ENCODE measurements around the gene ADAMTS2.

DNA sequence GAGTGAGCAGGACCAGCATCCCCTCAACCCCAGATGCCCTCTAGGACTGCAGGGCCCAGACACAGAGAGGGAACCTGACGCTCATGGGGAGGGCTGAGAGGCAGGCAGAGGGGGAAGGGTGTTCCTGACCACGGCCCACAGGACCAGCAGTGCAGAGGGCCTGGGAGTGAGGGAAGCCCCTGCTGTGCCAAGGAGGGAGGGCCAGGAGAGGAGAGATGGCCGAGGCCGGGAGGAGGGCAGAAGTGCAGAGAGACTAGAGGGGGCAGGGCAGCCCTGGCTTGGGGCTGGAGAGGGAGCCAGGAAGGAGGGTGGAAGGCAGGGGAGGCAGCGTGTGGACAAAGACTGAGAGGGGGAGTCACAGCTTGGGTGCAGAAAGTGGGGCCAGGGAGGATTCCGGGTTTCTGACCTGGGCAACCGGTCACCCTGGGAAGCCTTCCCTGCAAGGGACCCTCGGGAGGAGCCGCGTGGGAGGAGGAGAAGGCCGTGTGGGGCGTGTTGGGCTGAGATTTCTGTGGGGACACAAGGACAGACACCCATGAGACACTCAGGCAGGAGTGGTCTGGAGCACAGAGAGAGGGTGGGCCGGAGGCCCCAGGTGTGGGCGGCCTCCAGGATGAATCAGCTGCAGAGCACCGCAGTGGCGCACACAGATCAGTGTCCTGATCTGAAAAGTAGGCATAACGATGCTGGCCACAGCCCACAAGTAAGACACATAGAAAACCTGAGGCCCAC, 117.5 kb downstream of the ADAMTS2 start:
- TF ChIP-seq, protein P1, sequence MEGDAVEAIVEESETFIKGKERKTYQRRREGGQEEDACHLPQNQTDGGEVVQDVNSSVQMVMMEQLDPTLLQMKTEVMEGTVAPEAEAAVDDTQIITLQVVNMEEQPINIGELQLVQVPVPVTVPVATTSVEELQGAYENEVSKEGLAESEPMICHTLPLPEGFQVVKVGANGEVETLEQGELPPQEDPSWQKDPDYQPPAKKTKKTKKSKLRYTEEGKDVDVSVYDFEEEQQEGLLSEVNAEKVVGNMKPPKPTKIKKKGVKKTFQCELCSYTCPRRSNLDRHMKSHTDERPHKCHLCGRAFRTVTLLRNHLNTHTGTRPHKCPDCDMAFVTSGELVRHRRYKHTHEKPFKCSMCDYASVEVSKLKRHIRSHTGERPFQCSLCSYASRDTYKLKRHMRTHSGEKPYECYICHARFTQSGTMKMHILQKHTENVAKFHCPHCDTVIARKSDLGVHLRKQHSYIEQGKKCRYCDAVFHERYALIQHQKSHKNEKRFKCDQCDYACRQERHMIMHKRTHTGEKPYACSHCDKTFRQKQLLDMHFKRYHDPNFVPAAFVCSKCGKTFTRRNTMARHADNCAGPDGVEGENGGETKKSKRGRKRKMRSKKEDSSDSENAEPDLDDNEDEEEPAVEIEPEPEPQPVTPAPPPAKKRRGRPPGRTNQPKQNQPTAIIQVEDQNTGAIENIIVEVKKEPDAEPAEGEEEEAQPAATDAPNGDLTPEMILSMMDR (conservative IDR thresholded peaks at IDR 0.05; ENCODE audit: low read depth, low read length) = no peak
- TF ChIP-seq POLR2A (IDR thresholded peaks at IDR 0.05; ENCODE audit: low read depth, low read length) (no peak), RAD21 (IDR thresholded peaks at IDR 0.05; ENCODE audit: low read length) (no peak), MAFK (IDR thresholded peaks at IDR 0.05; ENCODE audit: low read depth, low read length) (no peak), RFX5 (IDR thresholded peaks at IDR 0.05; ENCODE audit: low read depth, low read length) (no peak), NFE2L2 (IDR thresholded peaks at IDR 0.05; ENCODE audit: low read depth, low read length) (no peak), BHLHE40 (IDR thresholded peaks at IDR 0.05; ENCODE audit: low read depth, low read length) (no peak), RCOR1 (IDR thresholded peaks at IDR 0.05; ENCODE audit: insufficient replicate concordance, low read length) (no peak), CEBPB (IDR thresholded peaks at IDR 0.05; ENCODE audit: low read depth, low read length) (no peak)
- TF ChIP-seq, protein P2, sequence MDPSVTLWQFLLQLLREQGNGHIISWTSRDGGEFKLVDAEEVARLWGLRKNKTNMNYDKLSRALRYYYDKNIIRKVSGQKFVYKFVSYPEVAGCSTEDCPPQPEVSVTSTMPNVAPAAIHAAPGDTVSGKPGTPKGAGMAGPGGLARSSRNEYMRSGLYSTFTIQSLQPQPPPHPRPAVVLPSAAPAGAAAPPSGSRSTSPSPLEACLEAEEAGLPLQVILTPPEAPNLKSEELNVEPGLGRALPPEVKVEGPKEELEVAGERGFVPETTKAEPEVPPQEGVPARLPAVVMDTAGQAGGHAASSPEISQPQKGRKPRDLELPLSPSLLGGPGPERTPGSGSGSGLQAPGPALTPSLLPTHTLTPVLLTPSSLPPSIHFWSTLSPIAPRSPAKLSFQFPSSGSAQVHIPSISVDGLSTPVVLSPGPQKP (IDR thresholded peaks at IDR 0.05; ENCODE audit: borderline replicate concordance, low read depth, low read length) = no peak
- TF ChIP-seq, protein P3, sequence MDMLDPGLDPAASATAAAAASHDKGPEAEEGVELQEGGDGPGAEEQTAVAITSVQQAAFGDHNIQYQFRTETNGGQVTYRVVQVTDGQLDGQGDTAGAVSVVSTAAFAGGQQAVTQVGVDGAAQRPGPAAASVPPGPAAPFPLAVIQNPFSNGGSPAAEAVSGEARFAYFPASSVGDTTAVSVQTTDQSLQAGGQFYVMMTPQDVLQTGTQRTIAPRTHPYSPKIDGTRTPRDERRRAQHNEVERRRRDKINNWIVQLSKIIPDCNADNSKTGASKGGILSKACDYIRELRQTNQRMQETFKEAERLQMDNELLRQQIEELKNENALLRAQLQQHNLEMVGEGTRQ (IDR thresholded peaks at IDR 0.05; ENCODE audit: low read depth, low read length) = no peak
